GM18499 (cell line): Measurements from ENCODE around the gene GSDMA.
"Not testable (repeated sequence)": the region's sequence is repeated elsewhere in the genome, so short reads cannot be mapped to it uniquely, and the experiment has no call there.

Source experiments
- ATAC-seq: cut with Tn5 transposase; IDR thresholded peaks from one replicate; pipeline ENCODE4 v1.9.1; 2021; ENCODE audit warnings: moderate number of reproducible peaks; ENCODE audit not compliant: insufficient read depth, unreplicated experiment

The GSDMA gene

GRCh38 chr17:39988206-39988810, 25.5 kb downstream of the GSDMA start:
- no peak for ATAC-seq

DNA sequence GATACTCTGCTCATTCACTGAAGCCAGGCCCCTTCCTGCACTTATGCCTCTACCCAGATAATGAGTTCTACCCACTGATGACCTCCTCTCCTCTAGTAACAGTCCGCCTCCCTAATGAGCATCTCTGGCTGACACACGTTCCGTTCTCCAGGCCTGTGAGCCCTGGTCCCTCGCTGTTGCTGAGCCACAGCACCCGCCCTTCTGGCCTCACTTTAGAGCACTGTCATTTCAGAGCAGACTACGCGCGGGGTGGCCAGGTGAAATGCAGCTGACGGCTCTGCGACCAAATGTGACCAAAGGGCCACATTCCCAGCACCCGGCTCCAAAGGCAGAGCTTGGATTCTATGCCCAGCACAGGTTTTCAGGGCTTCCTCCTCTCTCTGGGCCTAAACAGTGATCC, 31.6 kb downstream of the GSDMA start:
- ATAC-seq: no peak

- no peak for ATAC-seq
Observed at GRCh38 chr17:39995438-39995837, 32.6 kb downstream of the GSDMA start.

- ATAC-seq: no peak
Observed at GRCh38 chr17:39996162-39996561, 33.4 kb downstream of the GSDMA start.

DNA sequence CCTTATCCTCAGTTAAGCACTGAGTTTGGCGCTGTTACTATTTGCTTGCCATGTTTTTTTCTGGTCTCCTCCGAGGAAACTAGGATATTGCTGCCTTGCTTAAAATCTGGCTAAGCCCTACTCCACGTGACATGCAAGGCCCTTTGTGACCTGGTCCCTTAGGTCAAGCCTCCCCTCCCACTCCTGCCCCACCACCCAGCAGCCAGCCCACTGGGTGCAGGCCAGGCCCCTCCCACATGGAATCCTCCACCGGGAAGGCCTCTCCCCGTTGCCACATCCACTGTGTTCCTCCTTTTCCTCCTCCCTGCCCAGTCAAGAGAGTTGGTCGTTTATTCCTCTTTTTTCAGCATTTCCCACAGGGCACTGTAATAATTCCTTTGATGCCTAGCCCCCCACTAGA, 34.0 kb downstream of the GSDMA start:
- ATAC-seq: no peak

- no peak for ATAC-seq
Observed at GRCh38 chr17:39997543-39997942, 34.7 kb downstream of the GSDMA start.

DNA sequence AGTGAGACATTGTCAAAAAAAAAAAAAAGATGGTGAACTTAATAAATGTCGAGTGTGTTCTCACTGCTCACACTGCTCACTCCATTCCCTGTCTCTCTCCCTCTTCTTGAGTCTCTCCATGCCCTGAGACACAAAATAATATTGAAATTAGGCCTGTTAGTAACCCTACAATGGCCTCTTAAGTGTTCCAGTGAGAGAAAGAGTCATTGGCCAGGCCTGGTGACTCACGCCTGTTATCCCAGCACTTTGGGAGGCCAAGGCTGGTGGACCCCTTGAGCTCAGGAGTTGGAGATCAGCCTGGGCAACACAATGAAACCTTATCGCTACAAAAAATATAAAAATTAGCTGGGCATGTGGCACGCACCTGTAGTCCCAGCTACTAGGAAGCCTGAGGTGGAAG, 36.3 kb downstream of the GSDMA start:
- ATAC-seq: no peak

- ATAC-seq: no peak
Observed at GRCh38 chr17:40000161-40000560, 37.4 kb downstream of the GSDMA start.

GRCh38 chr17:40001335-40001734, 38.5 kb downstream of the GSDMA start:
- ATAC-seq: not testable (repeated sequence)

DNA sequence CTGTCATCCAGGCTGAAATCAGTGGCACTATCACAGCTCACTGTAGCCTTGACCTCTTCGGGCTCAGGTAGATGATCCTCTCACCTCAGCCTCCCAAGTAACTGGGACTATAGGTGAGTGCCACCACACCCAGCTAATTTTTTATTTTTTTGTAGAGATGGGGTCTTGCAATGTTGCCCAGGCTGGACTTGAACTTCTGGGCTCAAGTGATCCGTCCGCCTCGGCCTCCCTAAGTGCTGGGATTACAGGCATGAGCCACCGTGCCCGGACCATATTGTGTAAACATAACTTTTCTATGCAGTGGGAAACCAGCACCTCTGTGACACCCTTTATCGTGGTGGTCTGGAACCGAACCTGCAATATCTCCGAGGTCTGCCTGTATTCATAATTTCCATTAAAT, 41.3 kb downstream of the GSDMA start:
- no peak for ATAC-seq

DNA sequence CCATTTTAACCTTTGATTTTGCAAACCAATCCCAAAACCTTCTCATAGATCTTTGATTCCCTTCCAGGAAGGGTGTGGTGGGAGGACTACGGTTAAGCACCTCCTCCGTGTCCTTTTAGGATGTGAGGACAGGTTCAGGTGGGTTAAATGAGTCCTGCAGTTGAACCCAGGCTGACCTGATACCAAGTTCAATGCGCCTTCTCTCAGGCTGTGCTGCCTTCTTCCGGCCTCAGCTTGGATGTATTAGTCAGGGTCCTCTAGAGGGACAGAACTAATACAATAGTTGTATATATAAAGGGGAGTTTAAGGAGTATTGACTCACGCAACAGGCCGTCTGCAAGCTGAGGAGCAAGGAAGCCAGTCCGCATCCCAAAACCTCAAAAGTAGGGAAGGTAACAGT, 41.9 kb downstream of the GSDMA start:
- no peak for ATAC-seq

DNA sequence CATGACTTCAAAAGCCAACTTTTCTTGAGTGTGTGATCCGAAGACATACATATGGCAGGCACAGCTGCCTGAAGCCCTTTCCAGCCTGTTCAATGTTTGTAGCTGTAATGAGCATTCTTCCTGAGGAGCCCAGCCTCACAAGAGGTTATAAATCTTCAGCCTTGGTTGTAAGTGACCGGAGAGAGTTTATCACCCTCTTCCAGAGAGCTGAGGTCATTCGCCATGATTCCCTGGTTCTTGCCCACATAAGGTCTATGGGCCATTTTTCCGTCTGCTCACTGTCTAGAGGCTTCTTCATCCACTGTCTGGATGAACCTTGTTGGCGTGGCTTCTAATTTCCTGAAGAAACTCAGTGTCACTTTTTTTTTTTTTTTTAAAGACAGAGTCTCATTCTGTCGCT, 42.7 kb downstream of the GSDMA start:
- no peak for ATAC-seq

- ATAC-seq: not testable (repeated sequence)
Observed at GRCh38 chr17:40010946-40011500, 48.2 kb downstream of the GSDMA start.

- ATAC-seq: not testable (repeated sequence)
Observed at GRCh38 chr17:40012017-40012647, 49.3 kb downstream of the GSDMA start.

- ATAC-seq: no peak
Observed at GRCh38 chr17:40014375-40014980, 51.7 kb downstream of the GSDMA start.

GRCh38 chr17:40015005-40015997, 52.5 kb downstream of the GSDMA start, which contains the start of gene CSF3:
Gene CSF3, plus strand, starts transcription at chr17:40015440. Its CDS starts 35 bp downstream, at chr17:40015475.
- no peak for ATAC-seq

DNA sequence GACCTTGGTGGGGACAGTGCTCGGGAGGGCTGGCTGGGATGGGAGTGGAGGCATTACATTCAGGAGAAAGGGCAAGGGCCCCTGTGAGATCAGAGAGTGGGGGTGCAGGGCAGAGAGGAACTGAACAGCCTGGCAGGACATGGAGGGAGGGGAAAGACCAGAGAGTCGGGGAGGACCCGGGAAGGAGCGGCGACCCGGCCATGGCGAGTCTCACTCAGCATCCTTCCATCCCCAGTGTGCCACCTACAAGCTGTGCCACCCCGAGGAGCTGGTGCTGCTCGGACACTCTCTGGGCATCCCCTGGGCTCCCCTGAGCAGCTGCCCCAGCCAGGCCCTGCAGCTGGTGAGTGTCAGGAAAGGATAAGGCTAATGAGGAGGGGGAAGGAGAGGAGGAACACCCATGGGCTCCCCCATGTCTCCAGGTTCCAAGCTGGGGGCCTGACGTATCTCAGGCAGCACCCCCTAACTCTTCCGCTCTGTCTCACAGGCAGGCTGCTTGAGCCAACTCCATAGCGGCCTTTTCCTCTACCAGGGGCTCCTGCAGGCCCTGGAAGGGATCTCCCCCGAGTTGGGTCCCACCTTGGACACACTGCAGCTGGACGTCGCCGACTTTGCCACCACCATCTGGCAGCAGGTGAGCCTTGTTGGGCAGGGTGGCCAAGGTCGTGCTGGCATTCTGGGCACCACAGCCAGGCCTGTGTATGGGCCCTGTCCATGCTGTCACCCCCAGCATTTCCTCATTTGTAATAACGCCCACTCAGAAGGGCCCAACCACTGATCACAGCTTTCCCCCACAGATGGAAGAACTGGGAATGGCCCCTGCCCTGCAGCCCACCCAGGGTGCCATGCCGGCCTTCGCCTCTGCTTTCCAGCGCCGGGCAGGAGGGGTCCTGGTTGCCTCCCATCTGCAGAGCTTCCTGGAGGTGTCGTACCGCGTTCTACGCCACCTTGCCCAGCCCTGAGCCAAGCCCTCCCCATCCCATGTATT, 53.5 kb downstream of the GSDMA start:
- ATAC-seq: no peak

DNA sequence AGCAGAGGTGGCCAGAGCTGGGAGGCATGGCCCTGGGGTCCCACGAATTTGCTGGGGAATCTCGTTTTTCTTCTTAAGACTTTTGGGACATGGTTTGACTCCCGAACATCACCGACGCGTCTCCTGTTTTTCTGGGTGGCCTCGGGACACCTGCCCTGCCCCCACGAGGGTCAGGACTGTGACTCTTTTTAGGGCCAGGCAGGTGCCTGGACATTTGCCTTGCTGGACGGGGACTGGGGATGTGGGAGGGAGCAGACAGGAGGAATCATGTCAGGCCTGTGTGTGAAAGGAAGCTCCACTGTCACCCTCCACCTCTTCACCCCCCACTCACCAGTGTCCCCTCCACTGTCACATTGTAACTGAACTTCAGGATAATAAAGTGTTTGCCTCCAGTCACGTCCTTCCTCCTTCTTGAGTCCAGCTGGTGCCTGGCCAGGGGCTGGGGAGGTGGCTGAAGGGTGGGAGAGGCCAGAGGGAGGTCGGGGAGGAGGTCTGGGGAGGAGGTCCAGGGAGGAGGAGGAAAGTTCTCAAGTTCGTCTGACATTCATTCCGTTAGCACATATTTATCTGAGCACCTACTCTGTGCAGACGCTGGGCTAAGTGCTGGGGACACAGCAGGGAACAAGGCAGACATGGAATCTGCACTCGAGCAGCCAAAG, 54.7 kb downstream of the GSDMA start:
- ATAC-seq: no peak
